ENCODE results near the gene PRKAR1B.
"Not testable (repeated sequence)": the region's sequence is repeated elsewhere in the genome, so short reads cannot be mapped to it uniquely, and the experiment has no call there.

Gene PRKAR1B

DNA sequence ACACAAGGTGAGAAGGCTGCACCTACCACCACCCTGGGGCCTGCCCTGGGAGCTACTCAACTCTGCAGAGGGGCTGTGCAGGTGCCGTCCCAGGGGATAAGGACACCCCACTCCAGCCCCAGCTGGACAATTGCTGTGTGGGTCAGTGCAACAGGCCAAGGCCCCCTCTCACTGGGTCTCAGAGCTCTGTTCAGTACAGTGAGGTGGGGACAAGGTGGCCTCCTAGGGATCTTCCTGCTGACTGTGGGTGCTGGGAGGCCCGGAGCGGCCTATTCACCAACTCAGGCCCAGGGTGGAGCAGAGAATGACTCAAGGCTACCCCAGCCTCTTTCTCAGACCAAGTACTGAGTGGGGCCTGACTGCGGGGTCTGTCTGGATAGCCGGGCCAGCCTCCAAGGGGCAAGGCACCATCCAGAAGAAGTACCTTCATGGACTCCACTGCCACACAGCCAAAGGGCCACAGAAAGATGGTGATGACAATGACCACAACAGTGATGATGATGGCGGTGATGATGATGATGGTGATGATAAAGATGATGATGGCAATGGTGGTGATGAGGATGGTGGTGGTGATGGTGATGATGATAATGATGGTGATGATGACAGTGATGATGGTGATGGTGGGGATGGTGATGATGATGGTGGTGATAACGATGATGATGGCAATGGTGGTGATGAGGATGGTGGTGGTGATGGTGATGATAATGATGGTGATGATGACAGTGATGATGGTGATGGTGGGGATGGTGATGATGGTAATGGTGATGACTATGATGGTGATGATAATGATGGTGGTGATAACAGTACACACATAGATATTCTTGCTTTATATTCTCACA is 60.4 kb downstream of the PRKAR1B start:
- DNase-seq = no peak

DNA sequence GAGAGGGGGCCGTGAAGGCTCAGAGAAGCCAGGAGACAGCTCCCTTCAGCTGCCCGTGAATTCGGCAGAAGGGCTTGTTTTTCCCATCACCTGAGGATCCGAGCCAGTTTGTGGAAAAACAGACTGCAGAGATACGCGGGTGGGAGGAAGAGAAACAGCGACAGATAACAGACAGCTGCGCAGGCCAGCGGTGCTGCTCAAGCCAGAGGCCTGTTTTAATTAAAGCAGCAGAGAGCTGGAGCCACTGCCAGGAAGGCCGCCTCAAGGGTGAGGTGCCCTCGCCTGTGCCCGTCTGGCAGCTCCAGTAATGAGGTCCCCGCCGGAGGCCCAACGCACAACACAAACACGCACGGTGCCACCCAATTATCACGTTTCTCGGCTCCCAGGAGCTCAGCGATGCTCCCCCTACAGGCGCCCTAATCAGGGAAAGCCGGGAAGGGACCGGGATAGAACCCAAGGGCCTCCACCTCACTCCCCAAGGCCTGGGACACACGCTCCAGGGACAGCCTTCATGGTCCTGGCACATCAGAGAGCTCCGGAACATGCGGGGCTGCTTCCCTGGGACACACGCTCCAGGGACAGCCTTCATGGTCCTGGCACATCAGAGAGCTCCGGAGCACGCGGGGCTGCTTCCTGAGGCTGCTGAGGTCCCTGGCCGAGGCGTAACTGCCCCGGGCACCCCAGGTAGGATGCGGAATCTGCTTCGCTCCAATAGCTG is 61.2 kb downstream of the PRKAR1B start:
- no peak for DNase-seq

DNA sequence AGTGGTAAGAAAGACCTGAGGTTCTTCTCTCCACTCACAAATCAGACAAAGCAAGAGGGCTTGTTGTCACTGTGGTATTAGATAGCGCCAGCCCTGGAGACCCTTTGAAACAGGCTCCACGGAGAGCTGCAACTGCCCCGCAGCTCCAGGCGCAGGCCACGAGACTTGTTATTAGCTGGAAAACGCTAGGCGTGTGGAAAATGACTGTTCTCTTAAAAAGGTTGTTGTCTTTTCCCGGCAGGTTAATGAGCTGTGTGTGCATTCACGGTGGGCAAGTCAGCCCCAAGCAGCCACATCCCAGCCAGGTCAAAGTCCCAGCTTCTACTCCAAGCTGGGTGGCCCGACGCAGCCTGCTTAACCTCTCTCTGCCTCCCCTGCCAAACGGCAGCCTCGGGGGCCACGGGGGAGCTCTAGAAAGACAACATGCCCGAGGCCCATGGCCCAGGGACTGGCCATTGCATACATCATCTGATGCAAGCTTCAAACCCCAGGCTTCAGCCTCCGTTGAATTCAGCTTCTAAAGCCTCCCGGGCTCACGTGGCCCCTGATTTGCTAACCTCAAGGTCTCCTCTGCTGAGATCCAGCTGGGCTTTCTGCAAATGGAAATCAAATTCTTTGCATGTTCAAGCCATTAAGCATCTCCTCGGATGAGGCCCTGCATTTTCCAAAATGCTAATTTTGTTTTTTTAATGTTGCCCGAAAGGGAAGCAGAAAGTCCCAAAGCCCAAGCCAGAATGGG is 61.9 kb downstream of the PRKAR1B start:
- DNase-seq = no peak

GRCh38 chr7:664402-664775 is 62.7 kb downstream of the PRKAR1B start:
- no peak for DNase-seq

- DNase-seq = no peak
Observed at GRCh38 chr7:662576-662975, 64.5 kb downstream of the PRKAR1B start.

DNA sequence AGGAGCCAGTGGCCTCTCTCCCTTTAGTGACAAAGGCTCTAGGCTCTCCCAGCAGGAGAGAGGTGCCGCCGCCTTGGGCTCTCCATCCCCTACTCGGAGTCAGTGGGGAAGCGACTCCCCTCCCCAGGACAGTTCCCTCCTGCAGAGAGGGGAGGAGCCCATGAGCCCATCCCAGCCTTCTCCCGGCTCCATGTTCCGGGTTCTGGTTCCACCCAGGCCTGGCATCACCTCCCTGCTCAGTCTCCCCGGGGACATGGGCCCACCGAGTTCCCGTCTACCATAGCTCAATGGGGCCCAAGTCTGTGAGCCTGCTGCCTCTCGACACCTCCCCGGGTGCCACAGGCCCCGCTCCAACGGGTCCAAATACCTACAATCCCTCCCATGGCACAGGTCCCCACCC is 67.1 kb downstream of the PRKAR1B start:
- no peak for DNase-seq

GRCh38 chr7:659306-659847 is 67.7 kb downstream of the PRKAR1B start:
- DNase-seq = no peak

- no peak for DNase-seq
Observed at GRCh38 chr7:657565-658119, 69.4 kb downstream of the PRKAR1B start.

DNA sequence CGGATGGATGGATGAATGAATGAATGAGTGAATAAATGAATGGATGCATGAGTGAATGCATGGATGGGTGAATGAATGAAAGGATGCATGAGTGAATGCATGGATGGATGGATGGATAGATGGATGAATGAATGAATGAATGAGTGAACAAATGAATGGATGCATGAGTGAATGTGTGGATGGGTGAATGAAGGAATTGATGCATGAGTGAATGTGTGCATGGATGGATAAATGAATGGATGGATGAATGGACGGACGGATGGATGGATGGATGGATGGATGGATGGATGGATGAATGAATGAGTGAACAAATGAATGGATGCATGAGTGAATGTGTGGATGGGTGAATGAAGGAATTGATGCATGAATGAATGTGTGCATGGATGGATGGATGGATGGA is 70.1 kb downstream of the PRKAR1B start:
- not testable (repeated sequence) for DNase-seq

DNA sequence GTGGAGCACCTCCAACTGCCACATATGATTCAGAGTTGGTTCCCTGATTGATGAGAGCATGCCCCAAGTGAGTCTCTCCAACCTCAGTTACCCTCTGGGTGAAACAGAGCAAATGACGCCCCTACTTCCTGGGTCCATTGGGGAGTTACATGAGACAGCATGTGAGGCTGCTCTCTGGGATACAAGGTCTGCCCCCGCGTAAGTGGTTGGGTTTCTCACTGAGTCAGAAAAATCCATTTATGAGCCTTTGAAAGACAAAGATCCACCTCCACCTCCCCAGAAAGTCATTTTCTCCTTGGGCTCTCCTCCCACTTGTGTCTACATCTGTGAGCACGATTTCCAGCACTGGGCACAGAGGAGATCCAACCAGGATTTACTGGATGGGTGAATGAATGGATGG is 71.3 kb downstream of the PRKAR1B start:
- DNase-seq = no peak

DNA sequence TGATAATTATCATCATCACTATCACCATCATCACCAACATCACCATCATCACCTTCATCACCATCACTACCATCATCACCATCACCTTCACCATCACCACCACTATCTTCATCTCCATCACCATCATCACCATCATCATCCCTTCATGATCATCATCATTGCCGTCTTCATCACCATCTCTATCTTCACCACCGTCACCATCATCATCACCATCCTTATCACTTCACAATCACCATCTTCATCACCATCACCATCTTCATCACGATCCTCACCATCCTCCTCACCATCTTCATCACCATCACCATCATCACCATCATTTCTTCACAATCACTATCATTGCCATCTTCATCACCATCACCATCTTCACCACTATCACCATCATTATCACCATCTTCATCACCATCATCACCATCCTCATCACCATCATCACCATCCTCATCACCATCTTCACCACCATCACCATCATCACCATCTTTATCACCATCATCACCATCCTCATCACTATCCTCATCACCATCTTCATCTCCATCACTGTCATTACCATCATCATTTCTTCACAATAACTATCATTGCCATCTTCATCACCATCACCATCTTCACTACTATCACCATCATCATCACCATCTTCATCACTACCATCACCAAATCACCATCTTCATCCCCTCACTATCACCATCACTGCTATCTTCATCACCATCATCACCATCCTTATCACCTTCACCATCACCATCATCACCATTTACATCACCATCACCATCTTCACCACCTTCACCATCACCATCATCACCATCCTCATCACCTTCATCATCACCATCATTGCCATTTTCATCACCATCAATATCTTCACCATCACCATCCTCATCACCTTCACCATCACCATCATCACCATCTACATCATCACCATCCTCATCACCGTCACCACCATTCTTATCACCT is 73.0 kb downstream of the PRKAR1B start:
- DNase-seq = no peak

DNA sequence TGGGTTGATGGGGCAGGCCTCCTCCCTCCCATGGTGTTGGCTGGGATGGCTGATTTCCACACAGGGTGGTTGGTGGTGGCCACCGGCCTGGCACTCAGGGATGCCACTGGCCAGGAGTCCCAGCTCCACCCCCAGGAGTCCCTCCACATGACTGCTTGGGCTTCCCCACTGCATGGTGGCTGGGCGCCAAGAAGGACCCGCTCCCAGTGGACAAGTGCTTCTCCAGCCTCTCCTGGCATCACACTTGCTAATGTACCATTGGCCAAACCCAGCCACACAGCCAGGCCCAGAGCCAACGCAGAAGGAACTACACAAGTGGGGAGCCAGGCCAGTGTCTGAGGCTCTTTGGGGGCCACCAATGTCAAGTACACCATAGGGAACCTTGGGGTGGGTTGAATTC is 74.2 kb downstream of the PRKAR1B start:
- no peak for DNase-seq

- DNase-seq = not testable (repeated sequence)
Observed at GRCh38 chr7:652167-652566, 74.9 kb downstream of the PRKAR1B start.

- DNase-seq = no peak
Observed at GRCh38 chr7:651032-651728, 75.9 kb downstream of the PRKAR1B start.

- no peak for DNase-seq
Observed at GRCh38 chr7:650339-651031, 76.6 kb downstream of the PRKAR1B start.

GRCh38 chr7:646951-647350 is 80.1 kb downstream of the PRKAR1B start:
- DNase-seq = no peak

GRCh38 chr7:646487-646886 is 80.6 kb downstream of the PRKAR1B start:
- DNase-seq = no peak

DNA sequence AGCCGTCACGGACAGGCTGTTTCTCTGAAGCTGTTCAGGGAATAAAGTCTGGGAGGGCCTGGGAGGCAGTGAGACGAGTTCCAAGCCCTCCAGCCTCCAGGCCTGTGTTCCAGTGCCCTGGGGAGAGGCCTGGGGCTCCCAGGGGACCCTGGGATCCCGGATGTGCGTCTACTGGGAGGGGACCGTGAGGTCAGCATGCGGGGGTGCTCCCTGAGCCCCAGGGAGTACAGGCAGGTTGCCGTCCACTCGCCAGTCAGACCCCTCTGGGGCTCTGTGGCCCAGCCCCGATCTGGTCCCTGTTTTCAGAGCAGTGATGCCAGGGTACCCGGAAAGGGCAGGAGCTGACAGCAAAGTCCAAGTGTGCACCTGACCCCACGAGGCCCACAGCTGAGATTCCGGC is 81.5 kb downstream of the PRKAR1B start:
- DNase-seq = no peak

DNA sequence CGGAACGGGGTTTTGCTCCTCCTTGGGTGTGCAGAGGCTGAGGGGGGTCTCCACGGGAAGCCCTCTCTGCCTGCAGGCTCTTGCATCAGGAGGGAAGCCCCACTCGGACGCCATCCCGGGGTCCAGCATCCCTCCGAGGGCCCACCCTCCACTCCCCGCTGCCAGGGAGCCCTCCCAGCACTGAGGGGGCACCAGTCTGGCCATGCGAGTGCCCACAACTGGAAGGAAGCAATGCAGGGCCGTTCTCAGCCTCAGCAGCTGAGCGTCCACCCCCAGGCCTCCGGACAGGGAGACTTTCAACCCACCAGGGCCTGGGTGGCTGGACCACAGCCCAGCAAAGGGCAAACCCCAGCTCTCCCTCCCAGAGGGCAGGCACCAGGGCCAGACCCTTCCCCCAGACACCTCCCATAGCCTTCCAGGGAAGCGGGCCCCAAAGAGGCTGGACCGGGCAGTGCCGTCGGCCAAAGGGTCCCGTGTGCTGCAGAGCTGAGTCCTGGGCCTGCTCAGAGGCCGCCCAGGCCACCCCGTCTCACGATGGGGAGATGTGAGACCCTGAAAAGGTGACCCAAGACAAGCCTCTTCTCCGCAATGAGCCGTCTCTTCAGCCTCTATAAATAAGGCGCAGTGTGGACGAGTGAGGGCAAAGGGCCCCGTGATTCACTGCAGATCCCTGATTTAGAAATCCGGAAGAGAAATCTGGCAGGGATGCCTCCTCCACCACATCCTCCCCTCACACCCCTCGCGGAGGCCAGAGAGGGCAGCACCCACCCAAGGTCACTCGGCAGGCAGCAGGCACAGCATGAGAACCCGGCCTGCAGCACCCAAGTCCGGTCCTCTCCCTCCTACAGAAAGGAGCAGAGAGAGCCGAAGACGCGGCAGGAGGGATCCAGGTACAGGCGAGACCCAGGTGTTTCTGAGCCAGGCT is 82.4 kb downstream of the PRKAR1B start:
- no peak for DNase-seq

DNA sequence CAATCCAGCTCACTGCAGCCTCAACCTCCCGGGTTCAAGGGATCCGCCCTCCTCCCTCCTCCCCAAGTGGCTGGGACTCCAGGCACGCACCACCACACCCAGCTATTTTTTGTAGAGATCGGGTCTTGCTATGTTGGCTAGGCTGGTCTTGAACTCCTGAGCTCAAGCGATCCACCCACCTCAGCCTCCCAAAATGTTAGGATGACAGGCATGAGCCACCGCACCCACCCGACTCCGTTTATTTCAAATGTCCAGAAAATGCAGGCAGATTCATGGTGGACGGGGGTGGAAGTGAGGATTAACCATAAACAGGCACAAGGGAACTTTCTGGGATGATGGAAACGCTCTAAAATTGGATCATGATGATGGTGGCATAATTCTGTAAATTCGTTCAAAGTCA is 85.1 kb downstream of the PRKAR1B start:
- DNase-seq = no peak
